Memory B cell (primary cell): Measurements from ENCODE around the gene ZBTB48.
A peak's percentile ranks its signal among the peaks of the same experiment; 100 is the strongest.

ENCODE experiments used
- ATAC-seq: fragments of 150-1000 bp; cut with Tn5 transposase; 2 replicates; pipeline ENCODE4 v1.10.0; 2021; ENCODE audit warnings: low read depth, mild to moderate bottlenecking, moderate library complexity
- DNase-seq, 2 donors: peaks; one replicate each; pipeline ENCODE4 v3.0.0; 2022; ENCODE audit warnings: low spot score in 2 of 2
- H3K27ac Mint-ChIP-seq: one replicate; pipeline ENCODE4 v1.8.0; 2022; ENCODE audit warnings: mild to moderate bottlenecking, moderate library complexity, mixed read lengths
- H3K27me3 Mint-ChIP-seq: one replicate; pipeline ENCODE4 v1.8.0; 2022; ENCODE audit warnings: mixed read lengths
- H3K36me3 Mint-ChIP-seq: one replicate; pipeline ENCODE4 v1.8.0; 2022; ENCODE audit warnings: mild to moderate bottlenecking, mixed read lengths
- H3K4me1 Mint-ChIP-seq: one replicate; pipeline ENCODE4 v1.8.0; 2022; ENCODE audit warnings: mixed read lengths
- H3K4me3 Mint-ChIP-seq: one replicate; pipeline ENCODE4 v1.8.0; 2022; ENCODE audit warnings: mild to moderate bottlenecking, moderate library complexity, mixed read lengths
- H3K9me3 Mint-ChIP-seq: one replicate; pipeline ENCODE4 v1.8.0; 2022; ENCODE audit warnings: mixed read lengths

ZBTB48 gene

DNA sequence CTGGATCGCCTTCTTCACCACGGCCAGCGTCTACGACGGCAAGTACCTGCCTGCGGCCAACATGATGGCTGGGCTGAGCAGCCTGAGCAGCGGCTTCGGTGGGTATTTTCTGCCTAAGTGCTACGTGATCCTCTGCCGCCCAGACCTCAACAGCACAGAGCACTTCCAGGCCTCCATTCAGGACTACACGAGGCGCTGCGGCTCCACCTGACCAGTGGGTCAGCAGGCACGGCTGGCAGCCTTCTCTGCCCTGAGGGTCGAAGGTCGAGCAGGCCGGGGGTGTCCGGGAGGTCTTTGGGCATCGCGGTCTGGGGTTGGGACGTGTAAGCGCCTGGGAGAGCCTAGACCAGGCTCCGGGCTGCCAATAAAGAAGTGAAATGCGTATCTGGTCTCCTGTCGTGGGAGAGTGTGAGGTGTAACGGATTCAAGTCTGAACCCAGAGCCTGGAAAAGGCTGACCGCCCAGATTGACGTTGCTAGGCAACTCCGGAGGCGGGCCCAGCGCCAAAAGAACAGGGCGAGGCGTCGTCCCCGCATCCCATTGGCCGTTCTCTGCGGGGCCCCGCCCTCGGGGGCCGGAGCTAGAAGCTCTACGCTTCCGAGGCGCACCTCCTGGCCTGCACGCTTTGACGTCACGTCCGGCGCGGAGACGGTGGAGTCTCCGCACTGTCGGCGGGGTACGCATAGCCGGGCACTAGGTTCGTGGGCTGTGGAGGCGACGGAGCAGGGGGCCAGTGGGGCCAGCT is at the start of gene ZBTB48:
ZBTB48 (plus strand) TSS at position 621 of the 745 bp plus-strand sequence. CDS start 616 bp downstream, outside the sequence.
- peak within 1 kb of the TSS; percentile 99 for H3K27ac Mint-ChIP-seq
- no peaks in the 10 kb centered on the region for H3K36me3 Mint-ChIP-seq
- ATAC-seq (peak; percentile 97), DNase-seq (peak; percentile 92 to 94)
- H3K4me3 Mint-ChIP-seq: peak within 1 kb of the TSS; percentile 99
- no peaks in the 10 kb centered on the region for H3K9me3 Mint-ChIP-seq
- H3K4me1 Mint-ChIP-seq: peaks cover 22% of the 10 kb centered on the region
- no peaks in the 10 kb centered on the region for H3K27me3 Mint-ChIP-seq

DNA sequence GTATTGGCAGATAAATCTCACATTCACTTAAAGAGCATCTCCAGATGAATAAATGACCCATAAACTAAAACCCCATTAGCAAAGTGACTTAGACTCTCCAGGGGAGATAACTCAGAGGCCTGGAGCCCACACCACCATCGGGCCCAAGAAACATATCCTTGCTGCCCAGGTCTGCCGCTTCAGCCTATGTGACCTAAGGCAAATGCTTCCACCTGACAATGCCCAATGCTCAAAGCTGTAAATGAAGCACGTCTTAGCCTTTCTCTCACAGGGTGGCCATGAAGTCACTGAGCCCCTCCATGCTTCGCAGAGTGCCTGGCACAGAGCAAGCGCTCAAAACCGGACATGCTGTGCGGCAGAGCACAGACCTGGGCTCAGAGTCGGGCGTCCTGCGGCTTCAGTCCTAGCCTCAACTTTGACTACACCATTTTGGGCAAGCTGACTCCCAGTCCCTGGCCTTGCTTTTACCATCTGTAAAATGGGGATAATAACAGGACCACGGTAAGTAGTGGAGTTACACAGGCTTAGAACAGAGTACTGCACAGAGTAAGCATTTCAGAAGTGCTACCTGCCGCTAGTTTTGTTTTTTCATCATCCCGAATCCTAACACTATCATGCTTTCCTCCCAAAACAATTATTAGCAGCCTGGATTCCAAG is 49.2 kb upstream of the ZBTB48 start:
- DNase-seq (no peak), ATAC-seq (no peak)
- no peaks in the 10 kb centered on the region for H3K9me3 Mint-ChIP-seq
- peaks cover 2% of the 10 kb centered on the region for H3K4me1 Mint-ChIP-seq
- peaks cover 26% of the 10 kb centered on the region for H3K36me3 Mint-ChIP-seq
- no peak overlapping the region for H3K4me3 Mint-ChIP-seq
- no peak overlapping the region for H3K27ac Mint-ChIP-seq
- no peaks in the 10 kb centered on the region for H3K27me3 Mint-ChIP-seq

DNA sequence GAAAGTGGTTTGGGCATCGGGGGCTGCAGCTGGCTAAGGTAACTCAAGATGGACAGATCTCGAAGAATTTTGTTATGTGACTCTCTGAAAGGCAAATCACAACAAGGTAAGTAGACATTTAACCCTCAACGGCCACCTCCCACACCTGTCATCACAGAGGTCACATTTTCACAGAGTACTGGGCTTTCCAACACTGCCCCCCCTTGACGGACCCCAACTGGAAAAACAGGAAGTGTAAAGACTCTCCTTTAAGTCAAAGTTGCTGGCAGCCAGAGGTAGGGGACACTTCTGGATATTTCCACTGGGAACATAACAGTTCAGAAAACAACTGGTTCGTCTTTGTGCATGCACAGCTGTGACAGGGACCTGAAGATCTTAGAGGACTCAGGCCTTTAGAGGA is 47.8 kb upstream of the ZBTB48 start:
- no peaks in the 10 kb centered on the region for H3K27me3 Mint-ChIP-seq
- H3K4me1 Mint-ChIP-seq: peaks cover 2% of the 10 kb centered on the region
- ATAC-seq (no peak), DNase-seq (no peak)
- no peak overlapping the region for H3K4me3 Mint-ChIP-seq
- no peaks in the 10 kb centered on the region for H3K9me3 Mint-ChIP-seq
- peaks cover 24% of the 10 kb centered on the region for H3K36me3 Mint-ChIP-seq
- no peak overlapping the region for H3K27ac Mint-ChIP-seq

DNA sequence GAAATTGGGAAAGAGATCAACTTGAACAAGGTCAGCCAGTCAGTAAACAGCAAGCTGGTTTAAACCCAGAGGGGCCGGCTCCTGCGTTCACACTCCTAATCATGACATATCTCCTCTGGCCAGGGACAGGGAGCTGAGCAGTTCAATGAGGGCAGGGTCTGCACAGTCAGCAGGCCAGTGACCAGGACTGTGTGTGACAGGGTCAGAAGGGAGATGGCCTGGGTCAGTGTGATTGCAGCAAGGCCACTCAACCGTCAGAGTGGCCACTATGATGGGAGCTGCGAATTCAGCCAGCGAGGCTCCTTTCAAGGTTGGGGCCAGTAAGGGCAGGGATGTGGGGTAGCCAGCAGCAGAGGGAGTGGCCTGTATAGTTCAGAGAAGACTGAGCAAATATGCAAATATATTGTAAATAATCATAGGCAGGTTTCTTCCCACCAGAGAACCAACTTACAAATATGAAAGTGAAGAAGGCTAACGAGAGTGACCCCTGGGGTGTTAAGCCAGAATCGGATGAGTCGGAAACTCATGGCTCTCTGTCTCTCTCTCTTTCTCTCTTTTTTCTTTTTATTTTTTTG is 45.5 kb upstream of the ZBTB48 start:
- ATAC-seq (no peak), DNase-seq (no peak)
- Mint-ChIP-seq H3K4me1 (peaks cover 2% of the 10 kb centered on the region), H3K27me3 (no peaks in the 10 kb centered on the region), H3K36me3 (peaks cover 16% of the 10 kb centered on the region), H3K27ac (no peak overlapping the region), H3K9me3 (no peaks in the 10 kb centered on the region), H3K4me3 (no peak overlapping the region)

DNA sequence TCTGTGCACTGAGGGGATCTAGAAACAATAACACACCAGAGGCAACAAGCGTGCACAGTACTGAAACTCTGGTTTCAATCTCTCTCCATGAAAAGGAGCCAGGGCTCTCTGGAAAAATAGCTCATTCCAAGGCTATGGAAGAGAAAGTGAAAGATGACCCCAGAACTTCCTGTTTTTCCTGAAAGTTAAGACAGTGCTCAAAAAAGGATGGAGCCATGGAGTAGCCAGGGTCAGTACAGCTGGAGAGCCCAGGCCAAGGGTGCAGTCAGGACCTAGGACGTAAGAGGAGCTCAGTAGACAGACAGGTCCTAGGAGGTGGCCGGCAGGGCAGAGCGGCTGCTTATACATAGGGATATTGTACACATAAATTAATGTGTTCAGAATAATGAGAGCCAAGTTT is 44.6 kb upstream of the ZBTB48 start:
- Mint-ChIP-seq H3K36me3 (peaks cover 18% of the 10 kb centered on the region), H3K4me1 (peaks cover 5% of the 10 kb centered on the region), H3K4me3 (no peak overlapping the region), H3K27ac (no peak overlapping the region), H3K27me3 (no peaks in the 10 kb centered on the region), H3K9me3 (no peaks in the 10 kb centered on the region)
- no peak for DNase-seq
- no peak for ATAC-seq

DNA sequence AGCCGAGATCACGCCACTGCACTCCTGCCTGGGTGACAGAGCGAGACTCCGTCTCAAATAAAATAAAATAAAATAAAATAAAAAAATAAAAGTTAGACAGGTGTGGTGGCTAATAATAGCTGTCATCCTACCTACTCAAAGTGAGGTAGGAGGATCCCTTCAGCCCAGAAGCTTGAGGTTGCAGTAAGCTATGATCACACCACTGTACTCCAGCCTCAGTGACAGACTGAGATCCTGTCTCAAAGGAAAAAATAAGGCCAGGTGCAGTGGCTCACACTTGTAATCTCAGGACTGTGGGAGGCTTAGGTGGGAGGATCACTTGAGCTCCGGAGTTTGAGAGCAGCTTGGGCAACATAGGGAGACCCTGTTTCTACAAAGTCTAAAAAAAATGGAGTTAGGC is 43.5 kb upstream of the ZBTB48 start:
- no peak for DNase-seq
- H3K9me3 Mint-ChIP-seq: no peaks in the 10 kb centered on the region
- H3K4me3 Mint-ChIP-seq: no peak overlapping the region
- peaks cover 18% of the 10 kb centered on the region for H3K36me3 Mint-ChIP-seq
- peaks cover 5% of the 10 kb centered on the region for H3K4me1 Mint-ChIP-seq
- H3K27me3 Mint-ChIP-seq: no peaks in the 10 kb centered on the region
- H3K27ac Mint-ChIP-seq: no peak overlapping the region
- no peak for ATAC-seq

DNA sequence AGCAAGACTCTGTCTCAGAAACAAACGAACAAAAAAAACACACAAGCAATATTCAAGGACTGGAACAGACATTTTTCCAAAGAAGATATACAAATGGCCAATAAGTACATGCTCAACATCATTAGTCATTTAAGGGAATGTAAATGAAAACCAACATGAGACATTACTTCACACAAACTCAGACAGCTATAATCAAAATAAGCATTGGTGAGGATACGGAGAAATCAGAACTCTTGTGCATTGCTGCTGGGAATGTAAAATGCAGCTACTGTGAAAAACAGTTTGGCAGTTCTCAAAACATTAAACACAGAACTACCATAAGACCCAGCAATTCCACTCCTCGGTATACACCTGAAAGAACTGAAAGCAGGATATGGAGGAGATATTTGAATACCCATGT is 40.8 kb upstream of the ZBTB48 start:
- Mint-ChIP-seq H3K4me1 (peaks cover 5% of the 10 kb centered on the region), H3K9me3 (no peaks in the 10 kb centered on the region), H3K27ac (peak overlapping the region; percentile 55), H3K4me3 (no peak overlapping the region), H3K27me3 (no peaks in the 10 kb centered on the region), H3K36me3 (peaks cover 8% of the 10 kb centered on the region)
- DNase-seq (no peak), ATAC-seq (no peak)

DNA sequence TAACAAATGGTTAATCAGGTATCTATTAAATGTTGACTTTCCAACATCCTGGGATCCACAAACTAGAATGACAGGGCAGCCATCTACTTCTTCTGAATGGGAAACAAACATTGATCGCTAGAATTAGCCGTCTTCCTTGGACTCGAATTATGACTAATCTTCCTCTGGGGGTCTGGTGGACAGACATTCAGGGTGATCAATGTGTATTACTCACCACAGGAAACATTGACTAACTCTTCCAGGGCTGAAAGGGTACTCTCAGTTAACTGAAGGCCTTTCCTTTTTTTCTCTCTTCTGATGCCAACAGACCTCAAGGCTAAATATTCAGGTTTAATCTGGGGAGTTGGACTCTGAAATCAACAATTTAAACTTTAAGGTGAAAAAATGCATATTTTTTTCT is 35.0 kb upstream of the ZBTB48 start:
- no peaks in the 10 kb centered on the region for H3K9me3 Mint-ChIP-seq
- no peak overlapping the region for H3K4me3 Mint-ChIP-seq
- no peaks in the 10 kb centered on the region for H3K27me3 Mint-ChIP-seq
- peak overlapping the region; percentile 8 for H3K27ac Mint-ChIP-seq
- ATAC-seq: no peak
- peaks cover 27% of the 10 kb centered on the region for H3K36me3 Mint-ChIP-seq
- no peak for DNase-seq
- H3K4me1 Mint-ChIP-seq: peaks cover 18% of the 10 kb centered on the region

DNA sequence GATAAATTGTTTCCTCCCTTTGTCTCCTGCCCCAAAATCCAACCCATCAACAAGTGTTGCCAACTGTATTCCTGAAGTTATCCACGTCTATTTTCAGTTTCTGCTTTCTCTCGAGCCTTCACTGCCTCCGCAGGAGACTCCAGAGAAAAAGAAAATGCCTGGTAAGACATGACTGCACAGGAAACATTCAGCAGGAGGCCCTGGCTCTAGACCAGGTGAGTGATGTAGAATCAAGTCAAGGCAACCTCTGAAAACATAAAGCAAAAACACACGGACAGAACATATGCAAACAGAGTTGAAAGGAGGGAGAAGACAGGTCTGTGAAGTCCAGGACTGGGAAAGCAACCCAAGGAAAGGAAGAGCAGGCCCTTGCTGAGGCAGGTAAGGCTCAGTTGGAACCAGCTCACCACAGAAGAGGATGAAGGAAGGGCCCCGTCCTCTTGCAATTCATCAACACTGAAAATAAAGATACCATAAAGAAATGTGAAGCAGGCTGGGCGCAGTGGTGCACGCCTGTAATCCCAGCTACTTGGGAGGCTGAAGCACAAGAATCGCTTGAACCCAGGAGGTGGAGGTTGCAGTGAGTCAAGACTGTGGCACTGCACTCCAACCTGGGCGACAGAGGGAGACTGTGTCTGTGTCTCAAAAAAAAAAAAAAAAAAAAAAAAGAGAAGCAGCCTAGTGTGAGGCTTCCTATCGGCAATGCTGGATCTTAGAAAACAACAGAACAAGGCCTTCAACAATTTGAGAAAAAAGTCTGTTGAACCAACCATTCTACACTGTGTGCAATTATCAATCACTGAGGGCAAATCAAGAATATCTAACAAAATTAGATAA is 34.3 kb upstream of the ZBTB48 start:
- DNase-seq: no peak
- no peaks in the 10 kb centered on the region for H3K27me3 Mint-ChIP-seq
- H3K4me3 Mint-ChIP-seq: peak overlapping the region; percentile 49
- peaks cover 31% of the 10 kb centered on the region for H3K36me3 Mint-ChIP-seq
- peak overlapping the region; percentile 8 for H3K27ac Mint-ChIP-seq
- peaks cover 18% of the 10 kb centered on the region for H3K4me1 Mint-ChIP-seq
- H3K9me3 Mint-ChIP-seq: no peaks in the 10 kb centered on the region
- ATAC-seq: peak; percentile 59

DNA sequence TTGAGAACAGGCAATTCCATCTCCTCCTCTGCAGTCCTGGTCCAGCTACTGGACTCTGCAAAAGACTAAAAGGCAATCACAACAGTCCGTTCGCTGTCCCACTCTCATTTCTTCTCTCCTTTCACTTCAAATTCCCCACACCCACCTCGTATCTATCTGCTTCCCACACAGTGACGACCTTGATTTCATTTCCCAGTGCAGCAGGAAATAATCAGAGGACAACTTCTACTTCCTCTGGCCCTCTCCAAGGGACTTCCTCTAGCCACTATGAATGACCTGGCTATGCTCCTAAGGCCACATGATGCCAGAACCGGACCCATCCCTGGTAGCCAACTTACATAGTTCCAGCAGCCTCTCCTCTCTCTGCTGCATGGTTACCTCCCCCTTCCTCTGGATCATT is 33.5 kb upstream of the ZBTB48 start:
- Mint-ChIP-seq H3K4me3 (peak overlapping the region; percentile 37), H3K4me1 (peaks cover 18% of the 10 kb centered on the region), H3K27ac (peak overlapping the region; percentile 8), H3K36me3 (peaks cover 31% of the 10 kb centered on the region), H3K9me3 (no peaks in the 10 kb centered on the region), H3K27me3 (no peaks in the 10 kb centered on the region)
- ATAC-seq: no peak
- DNase-seq: no peak

DNA sequence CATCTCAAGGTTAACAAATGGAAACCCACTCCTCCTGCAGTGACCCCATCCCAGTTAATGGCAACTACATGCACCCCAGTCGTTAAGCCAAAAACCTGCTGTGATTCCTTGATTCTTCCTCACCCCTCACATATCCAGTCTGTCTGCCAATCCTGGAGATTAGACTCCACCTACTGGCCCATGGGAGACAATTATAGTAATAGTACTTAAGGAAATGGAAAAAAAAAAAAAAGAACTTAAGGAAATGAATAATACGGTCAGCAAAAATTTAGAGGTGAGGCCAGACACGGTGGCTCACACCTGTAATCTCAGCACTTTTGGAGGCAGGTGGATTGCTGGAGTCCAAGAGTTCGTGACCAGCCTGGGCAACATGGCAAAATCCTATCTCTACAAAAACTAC is 32.5 kb upstream of the ZBTB48 start:
- Mint-ChIP-seq H3K9me3 (no peaks in the 10 kb centered on the region), H3K36me3 (peaks cover 31% of the 10 kb centered on the region), H3K4me1 (peaks cover 20% of the 10 kb centered on the region), H3K27ac (peak overlapping the region; percentile 8), H3K27me3 (no peaks in the 10 kb centered on the region), H3K4me3 (no peak overlapping the region)
- no peak for DNase-seq
- ATAC-seq: no peak

DNA sequence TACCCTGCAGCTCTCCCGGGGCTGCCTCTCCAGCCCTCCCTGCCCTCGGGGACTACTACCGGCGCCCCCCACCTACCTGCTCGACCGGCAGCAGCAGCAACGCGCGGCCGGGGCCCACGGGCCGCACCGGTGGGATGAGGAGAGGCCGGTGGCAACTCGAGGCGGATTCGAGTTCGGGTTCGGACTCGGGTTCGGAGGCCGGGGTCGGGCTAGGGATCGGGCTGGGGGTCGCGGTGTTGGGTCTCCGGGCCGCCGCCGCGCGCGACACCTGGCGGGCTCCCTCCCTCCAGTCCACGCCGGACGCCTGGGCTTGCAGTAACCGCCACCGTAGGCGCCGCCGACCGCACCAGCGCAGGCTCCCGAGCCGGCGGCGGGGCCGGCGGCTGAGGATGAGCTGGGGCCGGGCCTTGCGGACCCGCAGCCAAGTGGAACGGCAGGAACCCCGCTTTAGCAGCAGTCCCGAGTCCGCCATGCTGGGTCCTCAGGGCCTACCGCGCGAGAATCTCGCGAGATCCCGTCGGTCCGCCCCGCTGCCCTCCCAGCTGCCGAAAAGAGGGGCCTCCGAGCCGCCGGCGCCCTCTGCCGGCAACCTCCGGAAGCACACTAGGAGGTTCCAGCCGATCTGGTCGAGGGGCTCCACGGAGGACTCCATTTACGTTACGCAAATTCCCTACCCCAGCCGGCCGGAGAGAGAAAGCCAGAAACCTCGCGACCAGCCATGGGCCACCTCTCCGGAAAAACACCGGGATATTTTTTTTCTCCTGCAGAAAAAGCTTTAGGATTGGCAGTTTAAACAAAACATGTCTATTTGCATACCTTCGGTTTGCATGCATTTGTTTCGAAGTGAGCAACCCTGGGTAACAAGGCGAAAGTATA is 25.5 kb upstream of the ZBTB48 start, which contains the start of gene NOL9:
NOL9 (minus strand) TSS at position 483 of the 876 bp plus-strand sequence; CDS start at position 472, 11 bp downstream.
- Mint-ChIP-seq H3K27ac (peak within 1 kb of the TSS; percentile 82), H3K4me3 (peak within 1 kb of the TSS; percentile 83), H3K4me1 (peaks cover 12% of the 10 kb centered on the region), H3K9me3 (no peaks in the 10 kb centered on the region), H3K36me3 (peaks cover 4% of the 10 kb centered on the region), H3K27me3 (no peaks in the 10 kb centered on the region)
- DNase-seq (peak; percentile 96 to 97), ATAC-seq (peak; percentile 98)
